NCI-H146 (cell line): ENCODE measurements around the gene CENPP.

Experiments
- DNase-seq: peaks from one replicate; lab custom pipeline; 2025; lab: John Stamatoyannopoulos, UW

Gene CENPP

DNA sequence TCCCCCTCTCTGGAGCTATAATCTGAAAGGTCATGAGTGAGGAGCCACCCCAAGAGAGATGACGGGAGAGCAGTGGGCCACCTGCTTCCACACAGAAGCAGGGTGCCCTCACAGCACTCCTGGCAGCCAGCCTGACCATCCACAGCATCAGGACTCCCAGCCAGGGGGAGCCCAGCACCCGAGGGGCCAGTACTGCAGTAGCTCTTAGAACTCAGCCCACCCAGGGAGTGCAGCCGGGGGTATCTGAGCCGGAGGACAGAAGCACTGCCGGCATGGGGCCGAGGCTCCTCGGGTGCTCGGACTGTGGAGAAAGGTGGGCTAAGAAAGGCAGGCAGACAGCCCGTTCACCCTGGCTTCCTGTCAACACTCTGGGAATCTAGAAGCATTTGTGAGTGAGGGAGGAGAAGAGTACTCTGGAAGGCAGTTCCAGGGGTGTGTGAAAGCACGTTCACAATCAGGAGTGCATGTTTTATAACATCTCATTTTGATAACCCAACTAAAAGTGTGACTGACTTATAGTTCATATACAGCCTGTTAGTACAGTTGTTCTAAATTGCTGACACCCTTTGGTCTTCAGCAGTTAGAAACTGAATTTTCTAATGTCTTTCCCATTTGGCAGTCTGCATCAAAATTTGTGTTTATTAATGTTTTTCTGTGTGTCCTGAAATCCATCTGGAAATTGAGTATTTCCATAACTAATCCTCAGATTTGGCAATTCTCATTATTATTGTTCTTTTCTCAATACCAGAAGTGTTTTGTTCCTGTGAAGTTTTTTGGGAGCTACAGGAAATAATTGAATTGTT lies 182.5 kb downstream of the CENPP start:
- no peak for DNase-seq

DNA sequence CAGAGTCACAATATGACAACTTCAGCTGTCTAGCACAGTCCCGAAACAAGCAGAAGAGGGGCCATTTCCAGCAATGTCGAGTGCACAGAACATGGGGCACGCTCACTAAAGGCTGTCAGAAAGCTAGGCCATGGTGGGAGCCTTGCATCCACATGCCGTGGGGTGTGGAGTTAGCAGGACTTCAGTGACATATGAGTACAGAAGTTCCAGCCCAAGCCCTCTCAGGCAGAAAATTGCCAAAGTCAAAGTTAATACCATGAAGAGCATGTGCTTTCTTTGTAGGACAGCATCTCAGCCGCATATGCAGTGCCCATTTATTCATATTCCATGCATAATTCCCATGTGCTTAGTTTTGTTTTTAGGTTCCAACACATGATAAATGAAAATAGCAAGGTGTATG lies 183.3 kb downstream of the CENPP start:
- no peak for DNase-seq

DNA sequence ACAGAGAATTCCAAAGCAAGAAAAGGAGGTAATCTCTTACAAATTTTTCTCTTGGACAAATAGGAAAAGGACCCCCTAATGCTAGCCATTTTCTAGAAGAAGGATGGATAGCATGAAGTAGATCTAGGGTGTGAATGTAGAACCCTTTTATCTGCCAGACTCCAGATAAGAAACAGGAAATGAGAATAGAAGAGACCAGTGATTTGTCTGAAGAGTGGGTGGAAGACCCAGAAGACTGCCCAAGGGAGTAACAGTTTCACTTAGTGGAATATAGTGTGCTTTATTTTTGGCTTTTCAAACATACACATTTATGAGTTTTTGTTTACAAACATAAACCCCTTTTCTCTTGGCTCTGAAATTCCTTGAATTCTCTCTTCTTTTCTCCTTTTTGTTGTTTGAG lies 185.0 kb downstream of the CENPP start:
- DNase-seq = no peak

DNA sequence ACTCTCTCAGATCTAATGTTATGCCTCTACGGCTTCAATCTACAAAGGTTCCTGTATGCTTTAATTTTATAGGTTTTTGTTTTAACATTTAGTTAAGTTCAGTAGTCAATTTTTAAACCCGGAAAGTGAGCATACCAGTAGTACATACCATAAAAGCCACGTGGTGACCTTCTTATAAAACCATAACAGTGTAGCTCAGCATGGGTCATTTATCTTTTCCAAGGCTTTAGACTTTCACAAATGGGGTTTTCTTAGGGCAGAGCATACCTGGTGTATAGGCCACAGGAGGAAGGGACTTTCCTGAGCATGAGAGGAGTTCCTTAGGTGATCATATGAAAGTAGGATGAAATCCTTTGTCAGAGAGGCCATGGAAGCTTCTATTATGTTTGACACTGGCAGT lies 186.9 kb downstream of the CENPP start:
- DNase-seq = no peak

DNA sequence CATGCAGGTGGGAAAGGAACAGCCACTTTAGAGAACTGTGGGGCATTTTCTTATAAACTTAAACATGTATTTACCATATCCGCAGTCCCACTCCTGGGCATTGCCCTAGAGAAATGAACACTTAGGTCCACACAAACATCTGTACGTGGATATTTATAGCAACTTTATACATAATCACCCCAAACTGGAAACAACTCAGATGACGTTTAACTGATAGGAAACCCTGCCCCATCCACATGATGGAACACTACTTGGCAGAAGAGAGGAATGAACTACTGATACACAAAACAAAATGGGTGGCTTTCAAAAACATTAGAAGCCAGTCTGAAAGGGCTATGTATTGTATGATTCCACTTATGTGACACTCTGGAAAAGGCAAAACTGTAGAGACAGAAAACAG lies 187.6 kb downstream of the CENPP start:
- DNase-seq = no peak

DNA sequence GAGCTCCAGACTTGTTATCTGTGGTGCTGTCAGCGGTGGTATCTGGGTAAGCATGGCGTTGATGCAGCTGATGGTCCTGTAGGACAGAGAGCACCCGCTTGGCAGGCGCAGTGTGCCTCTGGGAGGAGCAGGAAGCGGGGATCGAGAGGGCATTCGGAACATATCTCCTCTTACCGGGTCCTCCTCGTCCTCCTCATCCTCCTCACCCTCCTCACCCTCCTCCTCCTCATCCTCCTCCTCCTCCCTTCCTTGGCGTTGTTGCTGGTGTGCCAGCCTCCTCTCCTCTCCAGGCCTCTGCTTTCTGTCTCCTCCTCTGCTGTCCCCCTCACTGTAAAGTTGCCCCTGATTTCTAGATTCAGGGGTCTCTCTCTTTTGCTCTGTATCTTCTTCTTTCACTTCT lies 188.9 kb downstream of the CENPP start:
- DNase-seq = no peak

DNA sequence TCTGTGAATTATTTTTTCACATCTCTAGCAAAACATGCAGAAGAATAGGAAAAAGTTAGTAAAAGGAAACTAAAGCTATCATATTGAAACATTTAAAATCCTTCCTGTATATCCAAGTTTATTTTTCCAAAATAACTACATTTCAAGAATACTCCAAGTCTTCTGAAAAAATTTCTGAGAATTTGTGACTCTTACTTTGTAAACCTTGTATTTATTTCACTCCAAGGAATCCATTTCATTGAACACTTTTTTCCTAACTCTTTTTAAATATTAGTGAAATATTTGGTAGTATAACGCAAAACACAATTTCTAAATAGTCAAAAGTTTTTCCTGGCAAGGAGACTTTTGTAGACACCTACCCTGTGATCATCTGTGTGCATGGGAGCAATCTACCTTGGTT lies 190.8 kb downstream of the CENPP start:
- no peak for DNase-seq

DNA sequence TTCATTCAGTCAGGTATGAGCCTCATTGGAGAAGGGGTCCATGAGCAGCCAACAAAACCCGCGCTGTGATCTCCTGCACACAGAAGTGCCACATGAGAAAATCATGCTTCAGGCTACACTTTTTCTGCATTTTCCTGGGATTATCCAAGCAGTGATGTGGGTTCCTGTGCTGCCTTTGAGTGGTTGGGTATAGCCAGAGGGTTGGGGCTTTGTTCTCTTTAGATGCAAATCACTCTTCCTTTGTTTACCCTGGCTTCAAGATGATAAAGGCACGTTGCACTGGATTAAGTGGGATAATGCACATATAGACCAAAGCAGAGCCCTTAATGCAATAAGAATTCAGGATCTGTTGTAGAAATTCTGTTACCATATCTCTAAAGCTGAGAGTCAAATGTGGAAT lies 191.3 kb downstream of the CENPP start:
- no peak for DNase-seq

DNA sequence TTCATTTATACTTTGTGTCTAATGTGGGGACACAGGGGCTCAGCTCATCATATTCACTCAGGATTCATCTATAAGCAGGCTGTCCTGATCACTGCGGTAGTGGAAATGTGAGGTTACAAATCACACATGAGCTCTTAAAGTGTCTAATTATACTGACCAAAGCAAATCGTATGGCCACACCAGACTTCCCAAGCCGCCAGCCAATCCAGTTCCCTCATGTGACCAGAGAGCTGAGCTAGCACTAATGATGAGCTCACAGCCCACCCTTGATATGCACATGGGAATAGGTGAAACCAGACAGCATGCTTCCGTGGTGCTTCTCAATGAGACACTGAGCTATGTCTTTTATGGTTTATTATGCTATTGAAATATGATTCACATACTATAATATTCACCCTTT lies 192.4 kb downstream of the CENPP start:
- no peak for DNase-seq

DNA sequence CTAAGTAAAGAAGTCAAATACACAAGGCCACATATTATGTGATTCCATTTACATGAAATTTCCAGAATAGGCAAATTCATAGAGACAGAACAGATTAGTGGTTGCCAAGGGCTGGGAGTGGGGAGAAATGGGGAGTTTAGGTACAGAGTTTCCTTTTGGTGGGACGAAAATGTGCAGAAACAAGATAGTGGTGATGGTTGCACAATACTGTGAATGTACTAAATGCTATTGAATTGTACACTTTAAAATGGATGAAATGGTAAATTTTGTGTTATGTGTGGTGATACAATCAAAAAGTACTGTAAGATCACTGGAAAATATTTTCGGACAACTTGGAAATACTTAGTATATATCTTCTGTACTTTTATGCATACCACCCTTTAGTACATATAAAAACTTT lies 195.1 kb downstream of the CENPP start:
- DNase-seq = no peak

DNA sequence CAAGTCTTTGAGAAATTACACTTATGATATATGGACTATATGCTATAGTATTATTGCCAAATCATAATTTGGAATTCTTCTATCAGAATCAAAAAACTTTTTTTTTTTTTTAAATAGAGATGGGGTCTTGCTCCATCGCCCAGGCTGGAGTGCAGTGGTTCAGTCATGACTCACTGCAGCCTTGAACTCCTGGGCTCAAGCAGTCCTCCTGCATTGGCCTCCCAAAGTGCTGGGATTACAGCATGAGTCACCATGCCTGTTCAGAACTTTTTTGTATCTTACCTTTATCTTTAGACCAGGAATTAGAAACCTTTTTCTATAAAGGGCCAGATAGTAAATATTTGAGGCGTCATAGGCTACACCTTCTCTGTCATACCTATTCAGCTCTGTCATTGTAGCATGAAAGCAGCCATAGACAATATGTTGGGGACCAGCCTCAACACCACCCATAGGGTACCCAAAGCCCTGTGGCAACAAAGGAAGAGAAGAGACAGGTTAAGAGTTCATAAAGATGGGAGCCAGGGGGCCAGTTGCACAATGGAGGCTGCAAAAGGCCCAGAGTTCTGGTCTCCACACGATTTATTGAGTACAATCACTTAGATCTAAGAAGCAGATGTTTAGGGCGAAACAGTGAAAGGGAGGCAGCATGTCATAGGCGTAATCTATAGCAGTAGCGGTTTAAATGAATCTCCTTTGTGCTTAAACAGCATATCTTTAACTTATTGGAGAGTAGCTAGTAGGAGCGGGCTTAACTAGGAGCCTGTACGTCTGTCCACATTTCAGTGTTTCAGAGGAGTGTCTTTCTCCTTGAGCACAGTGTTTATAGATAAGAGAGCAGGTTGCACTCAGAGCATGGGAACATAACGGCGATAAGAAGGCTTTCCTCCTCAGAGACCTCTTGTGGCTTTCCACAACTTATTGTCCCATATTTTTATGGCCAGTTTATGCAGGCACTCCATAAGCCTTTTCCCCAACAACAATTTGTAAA lies 197.5 kb downstream of the CENPP start:
- DNase-seq = no peak

DNA sequence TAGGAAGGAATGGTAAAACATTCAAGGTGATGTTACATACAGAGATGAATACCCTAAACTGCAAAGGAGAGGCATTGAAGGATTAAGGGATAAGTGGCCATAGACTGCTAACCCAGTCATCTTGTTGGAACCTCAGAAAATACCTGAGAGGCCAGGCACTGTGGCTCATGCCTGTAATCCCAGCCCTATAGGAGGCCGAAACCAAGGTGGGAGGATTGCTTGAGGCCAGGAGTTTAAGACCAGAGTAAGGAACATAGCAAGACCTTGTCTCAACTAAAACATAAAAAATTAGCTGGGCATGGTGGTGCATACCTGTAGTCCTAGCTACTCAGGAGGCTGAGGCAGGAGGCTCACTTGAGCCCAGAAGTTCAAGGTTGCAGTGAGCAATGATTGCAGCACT lies 199.1 kb downstream of the CENPP start:
- DNase-seq = no peak

DNA sequence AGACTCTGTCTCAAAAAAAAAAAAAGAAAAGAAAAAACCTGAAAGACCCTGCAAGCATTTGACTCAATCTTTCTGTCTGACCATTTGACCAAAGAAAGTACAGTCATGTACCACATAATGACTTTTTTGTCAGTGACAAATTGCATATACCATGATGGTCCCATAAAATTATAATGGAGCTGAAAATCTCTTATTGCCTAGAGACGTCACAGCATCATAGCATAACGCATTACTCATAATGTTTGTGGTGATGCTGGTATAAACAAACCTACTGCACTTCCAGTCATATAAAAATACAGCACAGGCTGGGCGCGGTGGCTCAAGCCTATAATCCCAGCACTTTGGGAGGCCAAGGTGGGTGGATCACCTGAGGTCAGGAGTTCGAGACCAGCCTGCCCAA lies 199.6 kb downstream of the CENPP start:
- DNase-seq = no peak

DNA sequence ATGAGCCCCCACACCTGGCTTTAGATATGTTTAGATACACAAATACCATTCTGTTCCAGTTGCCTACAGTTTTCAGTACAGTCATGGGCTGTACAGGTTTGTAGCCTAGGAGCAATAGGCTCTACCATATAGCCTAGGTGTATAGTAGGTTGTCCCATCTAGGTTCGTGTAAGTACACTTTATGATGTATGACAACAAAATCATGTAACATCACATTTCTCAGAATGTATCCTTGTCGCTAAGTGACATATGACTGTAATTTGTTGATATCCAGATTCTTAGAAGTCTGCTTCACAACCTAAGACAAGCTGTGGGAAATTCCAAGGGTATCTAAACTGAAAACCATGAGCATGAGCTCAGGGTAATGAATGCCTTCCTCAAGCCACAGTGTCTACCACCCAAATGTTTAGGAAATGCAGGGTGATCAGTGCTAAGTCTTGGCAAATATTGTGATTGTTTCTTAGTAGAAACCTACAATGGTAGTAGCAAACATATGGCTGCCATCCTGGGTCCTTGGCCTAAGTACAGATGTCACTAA lies 201.6 kb downstream of the CENPP start:
- no peak for DNase-seq

DNA sequence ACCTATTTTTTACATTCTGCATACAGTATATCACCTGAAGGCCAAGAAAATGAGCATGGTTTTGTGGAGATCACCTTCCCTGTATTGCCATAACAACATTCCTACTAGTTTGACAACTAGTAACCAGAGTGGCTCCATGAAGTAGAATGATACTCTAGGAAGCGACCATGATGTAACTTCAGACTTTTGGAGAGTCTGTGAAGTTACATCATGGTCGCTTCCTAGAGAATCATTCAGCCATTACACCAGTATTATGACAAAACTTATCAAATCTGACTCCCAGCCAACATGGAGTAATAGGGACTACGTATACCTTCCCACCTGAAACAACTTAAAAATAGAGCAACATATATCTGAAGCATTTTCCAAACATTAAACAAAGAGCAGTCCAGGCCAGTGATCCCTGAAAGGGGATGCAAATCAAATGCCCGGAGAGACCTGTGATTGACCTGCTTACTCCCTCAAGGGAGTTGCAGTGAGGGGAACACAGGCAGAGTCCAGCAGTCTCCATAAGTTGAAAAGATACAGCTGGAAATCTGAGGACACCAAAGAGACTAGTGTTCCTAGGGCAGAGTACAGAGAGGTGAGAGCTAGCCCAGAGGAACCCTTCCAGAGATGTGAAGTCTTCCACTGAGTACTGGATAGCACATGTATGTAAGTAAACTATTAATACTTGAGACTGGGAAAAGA lies 202.2 kb downstream of the CENPP start:
- no peak for DNase-seq

DNA sequence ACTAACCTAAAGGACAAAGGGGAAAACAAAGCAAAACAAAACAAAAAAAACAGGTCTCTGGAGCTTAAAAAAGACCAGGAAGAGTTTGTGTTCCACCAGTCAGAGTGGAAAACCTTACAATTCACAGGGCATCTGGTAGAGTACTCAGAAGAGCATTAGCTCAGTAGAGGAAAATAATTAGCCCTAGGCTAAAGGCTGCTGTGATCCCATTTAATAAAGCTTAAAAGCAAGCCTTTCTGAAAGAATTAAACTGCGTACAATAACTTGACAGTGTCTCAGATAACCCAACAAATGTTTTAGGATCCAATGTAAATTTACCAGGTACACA lies 202.7 kb downstream of the CENPP start:
- no peak for DNase-seq

DNA sequence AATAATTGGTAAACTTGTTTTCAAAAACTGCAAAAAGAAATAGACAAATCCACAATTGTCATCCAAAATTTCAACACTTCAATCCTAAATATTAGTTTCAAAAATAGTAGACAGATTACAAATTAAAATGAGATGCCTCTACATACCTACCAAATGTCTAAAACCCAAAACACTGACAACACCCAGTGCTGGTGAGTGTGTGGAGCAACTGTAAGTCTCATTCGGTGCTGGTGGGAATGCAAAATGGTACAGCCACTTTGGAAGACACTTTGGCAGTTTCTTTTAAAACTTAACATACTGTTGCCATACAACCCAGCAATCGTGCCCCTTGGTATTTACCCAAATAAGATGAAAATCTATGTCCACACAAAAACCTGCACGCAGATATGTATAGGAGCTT lies 203.4 kb downstream of the CENPP start:
- no peak for DNase-seq

DNA sequence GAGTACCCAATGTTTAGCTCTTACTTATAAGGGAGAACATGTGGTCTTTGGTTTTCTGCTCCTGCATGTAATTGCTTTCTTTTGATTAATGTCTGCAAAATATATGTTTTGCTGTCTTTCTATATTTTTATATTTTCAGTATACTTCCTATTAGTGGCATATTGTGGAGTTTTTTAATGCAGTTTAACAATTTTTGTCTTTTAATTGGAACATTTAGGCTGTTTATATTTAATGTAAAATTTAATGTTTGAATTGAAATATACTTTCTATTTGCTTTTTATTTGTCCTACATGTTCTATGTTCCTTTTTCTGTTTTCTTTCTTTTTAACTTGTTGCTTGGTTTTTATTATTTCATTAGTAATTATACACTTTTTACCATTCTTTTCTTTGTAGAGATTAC lies 205.1 kb downstream of the CENPP start:
- DNase-seq = no peak

DNA sequence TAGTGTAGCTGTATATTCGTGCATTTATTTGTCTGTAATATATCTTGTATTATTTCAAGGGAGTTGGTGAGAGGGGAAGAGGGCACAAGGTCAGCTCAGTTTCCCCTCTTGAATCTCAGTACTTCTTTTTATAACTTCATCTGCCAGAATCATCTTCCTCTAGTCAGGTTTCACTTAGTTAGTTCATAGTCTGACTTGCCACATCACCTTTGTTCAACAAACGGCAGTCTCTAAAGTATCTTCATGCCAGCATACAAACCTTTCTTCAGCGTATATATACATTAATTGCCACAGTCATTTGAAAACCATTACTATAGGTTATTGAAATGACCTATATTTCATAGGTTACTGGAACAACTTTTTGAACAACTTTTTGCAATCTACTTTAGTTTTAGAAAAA lies 208.5 kb downstream of the CENPP start:
- DNase-seq = no peak

DNA sequence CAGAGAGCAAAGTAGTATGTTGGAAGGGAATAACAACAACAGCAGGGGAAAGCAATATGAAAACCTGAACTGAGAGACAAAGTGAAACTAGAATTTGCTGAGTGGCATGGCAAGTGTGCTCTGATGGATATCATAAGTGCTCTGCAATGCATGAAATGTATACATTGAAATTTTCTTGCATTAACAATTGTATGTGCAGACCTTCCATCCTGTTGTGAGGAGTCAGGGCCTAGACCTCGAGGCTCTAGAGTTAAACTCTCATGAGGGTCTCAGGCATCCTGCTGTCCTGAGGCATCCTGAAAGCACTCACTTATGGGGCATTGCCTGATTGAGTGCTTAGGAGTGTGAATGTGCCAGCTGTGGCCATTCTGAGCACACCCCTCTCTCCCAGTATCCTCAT lies 208.9 kb downstream of the CENPP start:
- DNase-seq = no peak

DNA sequence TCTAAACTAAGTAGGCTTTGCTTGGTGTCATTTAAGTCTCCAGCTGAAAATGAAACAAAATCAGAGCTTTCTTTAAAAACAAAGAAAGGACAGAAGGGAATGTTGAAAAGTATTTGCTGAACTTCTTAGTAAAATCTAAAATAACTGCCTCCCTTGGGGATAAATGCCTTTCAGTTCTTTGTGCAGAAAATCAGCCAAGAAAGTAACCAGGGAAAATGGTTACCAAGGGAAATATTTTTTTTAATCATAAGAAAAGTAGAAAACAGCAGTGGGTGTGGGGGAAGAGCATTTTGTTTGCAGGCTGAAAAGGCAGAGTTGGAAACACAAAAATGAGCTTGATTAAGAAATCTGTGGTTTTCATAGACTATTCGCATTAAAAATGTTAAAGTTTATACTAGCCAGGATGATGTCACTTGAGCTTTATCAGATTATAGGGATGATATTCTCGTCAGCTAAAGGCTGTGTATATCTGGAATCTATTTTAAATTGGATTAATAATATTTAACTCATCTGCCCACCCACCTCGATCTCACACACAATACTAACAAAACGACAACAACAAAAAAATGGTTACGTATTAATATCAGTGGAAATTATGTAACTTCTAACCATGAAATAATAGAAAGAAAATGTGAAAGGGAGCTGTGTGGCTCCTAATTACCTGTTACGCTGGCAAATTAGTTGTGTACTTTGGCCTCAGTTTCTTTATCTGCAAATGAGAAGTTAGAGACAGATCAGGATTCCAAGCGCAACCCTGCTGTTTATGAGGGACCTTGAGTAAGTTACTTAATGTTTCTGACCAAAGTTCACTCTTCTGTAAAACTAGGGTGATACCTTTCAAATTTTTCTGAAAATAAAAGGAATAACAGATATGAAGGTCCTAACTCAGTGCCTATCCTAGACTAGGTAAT lies 210.4 kb downstream of the CENPP start, which contains the start of gene ECM2:
Gene ECM2, minus strand, starts transcription at position 51 of the 911 bp plus-strand sequence. CDS start 13,124 bp downstream, outside the sequence.
- no peak for DNase-seq
